ENCODE data around the gene RABEP2. TPM values are rescaled to one million over a fixed set of nuclear protein-coding genes. Genes with fewer than 3 reads are reported as not detected.

Gene RABEP2
- total and polyA plus RNA-seq, 2 experiments from 2014 or later, result 11.8 to 27.2 TPM

DNA sequence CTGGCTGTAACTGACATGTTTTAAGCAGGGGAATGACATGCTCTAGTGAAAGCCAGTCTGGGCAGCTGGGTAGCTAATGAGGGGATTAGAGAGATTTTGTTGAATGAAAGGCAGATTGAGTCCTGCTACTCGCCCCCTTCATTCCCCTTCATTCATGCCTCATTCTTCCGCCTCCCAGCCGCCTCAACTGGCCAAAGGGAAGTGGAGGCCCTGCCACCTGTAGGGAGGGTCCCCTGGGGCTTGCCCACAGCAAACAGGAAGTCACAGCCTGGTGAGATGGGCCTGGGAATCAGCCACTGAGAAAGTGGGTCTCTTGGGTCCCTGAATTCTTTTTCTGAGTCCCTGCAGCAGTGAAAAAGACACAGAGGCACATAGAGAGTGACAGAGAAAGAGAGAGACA, 5.6 kb upstream of the RABEP2 start:
- Histone ChIP-seq H3K4me3 (no peak overlapping the region), H3K4me2 (no peak overlapping the region), H3K36me3 (ENCODE audit: insufficient read depth) (no peaks in the 10 kb centered on the region), H3F3A (replicated peaks; ENCODE audit: low read depth) (peaks cover 9% of the 10 kb centered on the region; the same call in 1 of the 2 replicates), H3K27me3 (ENCODE audit: insufficient read depth) (0 out of 2 replicates have a peak, but pooled peaks cover 3% of the 10 kb centered on the region), H4K20me1 (replicated peaks; ENCODE audit: insufficient read depth) (no peaks in the 10 kb centered on the region), H3K79me2 (replicated peaks; ENCODE audit: insufficient read depth) (no peaks in the 10 kb centered on the region), H3K4me1 (ENCODE audit: insufficient read depth) (peaks cover 5% of the 10 kb centered on the region; the same call in 1 of the 2 replicates), H2AFZ (no peak overlapping the region), H3K27ac (ENCODE audit: low read depth) (no peak overlapping the region), H3K9me2 (ENCODE audit: insufficient read depth) (no peaks in the 10 kb centered on the region)
- Mint-ChIP-seq H3K27me3 (ENCODE audit: insufficient read depth, low read depth, poor library complexity) (peaks cover 11% of the 10 kb centered on the region), H3K27ac (0 out of 2 replicates have a peak overlapping the region, but pooled peaks have one; percentile 11), H3K36me3 (ENCODE audit: low read depth) (no peaks in the 10 kb centered on the region), H3K9me3 (no peaks in the 10 kb centered on the region), H3K4me3 (no peak overlapping the region; the same call in 2 of the 3 replicates), H3K4me1 (peaks cover 5% of the 10 kb centered on the region)
- TF ChIP-seq, protein P1, sequence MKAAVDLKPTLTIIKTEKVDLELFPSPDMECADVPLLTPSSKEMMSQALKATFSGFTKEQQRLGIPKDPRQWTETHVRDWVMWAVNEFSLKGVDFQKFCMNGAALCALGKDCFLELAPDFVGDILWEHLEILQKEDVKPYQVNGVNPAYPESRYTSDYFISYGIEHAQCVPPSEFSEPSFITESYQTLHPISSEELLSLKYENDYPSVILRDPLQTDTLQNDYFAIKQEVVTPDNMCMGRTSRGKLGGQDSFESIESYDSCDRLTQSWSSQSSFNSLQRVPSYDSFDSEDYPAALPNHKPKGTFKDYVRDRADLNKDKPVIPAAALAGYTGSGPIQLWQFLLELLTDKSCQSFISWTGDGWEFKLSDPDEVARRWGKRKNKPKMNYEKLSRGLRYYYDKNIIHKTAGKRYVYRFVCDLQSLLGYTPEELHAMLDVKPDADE (IDR thresholded peaks at IDR 0.05), result no peak
- TF ChIP-seq EZH2 (IDR thresholded peaks at IDR 0.05; ENCODE audit: low read depth, unreplicated experiment), result no peak
- TF ChIP-seq ZNF331 (CRISPR knock-in tag; IDR thresholded peaks at IDR 0.05; ENCODE audit: low read depth), result no peak
- no peak for TF ChIP-seq NANOG (IDR thresholded peaks at IDR 0.05; ENCODE audit: borderline replicate concordance)
- TF ChIP-seq CREB1 (CRISPR knock-in tag; IDR thresholded peaks at IDR 0.05; ENCODE audit: low read depth), result no peak
- no peak for TF ChIP-seq STAT1 (IDR thresholded peaks at IDR 0.05; ENCODE audit: unreplicated experiment)
- TF ChIP-seq POLR2AphosphoS5 (IDR thresholded peaks at IDR 0.05; ENCODE audit: low read depth), result no peak
- TF ChIP-seq, protein P2, sequence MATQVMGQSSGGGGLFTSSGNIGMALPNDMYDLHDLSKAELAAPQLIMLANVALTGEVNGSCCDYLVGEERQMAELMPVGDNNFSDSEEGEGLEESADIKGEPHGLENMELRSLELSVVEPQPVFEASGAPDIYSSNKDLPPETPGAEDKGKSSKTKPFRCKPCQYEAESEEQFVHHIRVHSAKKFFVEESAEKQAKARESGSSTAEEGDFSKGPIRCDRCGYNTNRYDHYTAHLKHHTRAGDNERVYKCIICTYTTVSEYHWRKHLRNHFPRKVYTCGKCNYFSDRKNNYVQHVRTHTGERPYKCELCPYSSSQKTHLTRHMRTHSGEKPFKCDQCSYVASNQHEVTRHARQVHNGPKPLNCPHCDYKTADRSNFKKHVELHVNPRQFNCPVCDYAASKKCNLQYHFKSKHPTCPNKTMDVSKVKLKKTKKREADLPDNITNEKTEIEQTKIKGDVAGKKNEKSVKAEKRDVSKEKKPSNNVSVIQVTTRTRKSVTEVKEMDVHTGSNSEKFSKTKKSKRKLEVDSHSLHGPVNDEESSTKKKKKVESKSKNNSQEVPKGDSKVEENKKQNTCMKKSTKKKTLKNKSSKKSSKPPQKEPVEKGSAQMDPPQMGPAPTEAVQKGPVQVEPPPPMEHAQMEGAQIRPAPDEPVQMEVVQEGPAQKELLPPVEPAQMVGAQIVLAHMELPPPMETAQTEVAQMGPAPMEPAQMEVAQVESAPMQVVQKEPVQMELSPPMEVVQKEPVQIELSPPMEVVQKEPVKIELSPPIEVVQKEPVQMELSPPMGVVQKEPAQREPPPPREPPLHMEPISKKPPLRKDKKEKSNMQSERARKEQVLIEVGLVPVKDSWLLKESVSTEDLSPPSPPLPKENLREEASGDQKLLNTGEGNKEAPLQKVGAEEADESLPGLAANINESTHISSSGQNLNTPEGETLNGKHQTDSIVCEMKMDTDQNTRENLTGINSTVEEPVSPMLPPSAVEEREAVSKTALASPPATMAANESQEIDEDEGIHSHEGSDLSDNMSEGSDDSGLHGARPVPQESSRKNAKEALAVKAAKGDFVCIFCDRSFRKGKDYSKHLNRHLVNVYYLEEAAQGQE (IDR thresholded peaks at IDR 0.05; ENCODE audit: unreplicated experiment), result no peak
- TF ChIP-seq, protein P3, sequence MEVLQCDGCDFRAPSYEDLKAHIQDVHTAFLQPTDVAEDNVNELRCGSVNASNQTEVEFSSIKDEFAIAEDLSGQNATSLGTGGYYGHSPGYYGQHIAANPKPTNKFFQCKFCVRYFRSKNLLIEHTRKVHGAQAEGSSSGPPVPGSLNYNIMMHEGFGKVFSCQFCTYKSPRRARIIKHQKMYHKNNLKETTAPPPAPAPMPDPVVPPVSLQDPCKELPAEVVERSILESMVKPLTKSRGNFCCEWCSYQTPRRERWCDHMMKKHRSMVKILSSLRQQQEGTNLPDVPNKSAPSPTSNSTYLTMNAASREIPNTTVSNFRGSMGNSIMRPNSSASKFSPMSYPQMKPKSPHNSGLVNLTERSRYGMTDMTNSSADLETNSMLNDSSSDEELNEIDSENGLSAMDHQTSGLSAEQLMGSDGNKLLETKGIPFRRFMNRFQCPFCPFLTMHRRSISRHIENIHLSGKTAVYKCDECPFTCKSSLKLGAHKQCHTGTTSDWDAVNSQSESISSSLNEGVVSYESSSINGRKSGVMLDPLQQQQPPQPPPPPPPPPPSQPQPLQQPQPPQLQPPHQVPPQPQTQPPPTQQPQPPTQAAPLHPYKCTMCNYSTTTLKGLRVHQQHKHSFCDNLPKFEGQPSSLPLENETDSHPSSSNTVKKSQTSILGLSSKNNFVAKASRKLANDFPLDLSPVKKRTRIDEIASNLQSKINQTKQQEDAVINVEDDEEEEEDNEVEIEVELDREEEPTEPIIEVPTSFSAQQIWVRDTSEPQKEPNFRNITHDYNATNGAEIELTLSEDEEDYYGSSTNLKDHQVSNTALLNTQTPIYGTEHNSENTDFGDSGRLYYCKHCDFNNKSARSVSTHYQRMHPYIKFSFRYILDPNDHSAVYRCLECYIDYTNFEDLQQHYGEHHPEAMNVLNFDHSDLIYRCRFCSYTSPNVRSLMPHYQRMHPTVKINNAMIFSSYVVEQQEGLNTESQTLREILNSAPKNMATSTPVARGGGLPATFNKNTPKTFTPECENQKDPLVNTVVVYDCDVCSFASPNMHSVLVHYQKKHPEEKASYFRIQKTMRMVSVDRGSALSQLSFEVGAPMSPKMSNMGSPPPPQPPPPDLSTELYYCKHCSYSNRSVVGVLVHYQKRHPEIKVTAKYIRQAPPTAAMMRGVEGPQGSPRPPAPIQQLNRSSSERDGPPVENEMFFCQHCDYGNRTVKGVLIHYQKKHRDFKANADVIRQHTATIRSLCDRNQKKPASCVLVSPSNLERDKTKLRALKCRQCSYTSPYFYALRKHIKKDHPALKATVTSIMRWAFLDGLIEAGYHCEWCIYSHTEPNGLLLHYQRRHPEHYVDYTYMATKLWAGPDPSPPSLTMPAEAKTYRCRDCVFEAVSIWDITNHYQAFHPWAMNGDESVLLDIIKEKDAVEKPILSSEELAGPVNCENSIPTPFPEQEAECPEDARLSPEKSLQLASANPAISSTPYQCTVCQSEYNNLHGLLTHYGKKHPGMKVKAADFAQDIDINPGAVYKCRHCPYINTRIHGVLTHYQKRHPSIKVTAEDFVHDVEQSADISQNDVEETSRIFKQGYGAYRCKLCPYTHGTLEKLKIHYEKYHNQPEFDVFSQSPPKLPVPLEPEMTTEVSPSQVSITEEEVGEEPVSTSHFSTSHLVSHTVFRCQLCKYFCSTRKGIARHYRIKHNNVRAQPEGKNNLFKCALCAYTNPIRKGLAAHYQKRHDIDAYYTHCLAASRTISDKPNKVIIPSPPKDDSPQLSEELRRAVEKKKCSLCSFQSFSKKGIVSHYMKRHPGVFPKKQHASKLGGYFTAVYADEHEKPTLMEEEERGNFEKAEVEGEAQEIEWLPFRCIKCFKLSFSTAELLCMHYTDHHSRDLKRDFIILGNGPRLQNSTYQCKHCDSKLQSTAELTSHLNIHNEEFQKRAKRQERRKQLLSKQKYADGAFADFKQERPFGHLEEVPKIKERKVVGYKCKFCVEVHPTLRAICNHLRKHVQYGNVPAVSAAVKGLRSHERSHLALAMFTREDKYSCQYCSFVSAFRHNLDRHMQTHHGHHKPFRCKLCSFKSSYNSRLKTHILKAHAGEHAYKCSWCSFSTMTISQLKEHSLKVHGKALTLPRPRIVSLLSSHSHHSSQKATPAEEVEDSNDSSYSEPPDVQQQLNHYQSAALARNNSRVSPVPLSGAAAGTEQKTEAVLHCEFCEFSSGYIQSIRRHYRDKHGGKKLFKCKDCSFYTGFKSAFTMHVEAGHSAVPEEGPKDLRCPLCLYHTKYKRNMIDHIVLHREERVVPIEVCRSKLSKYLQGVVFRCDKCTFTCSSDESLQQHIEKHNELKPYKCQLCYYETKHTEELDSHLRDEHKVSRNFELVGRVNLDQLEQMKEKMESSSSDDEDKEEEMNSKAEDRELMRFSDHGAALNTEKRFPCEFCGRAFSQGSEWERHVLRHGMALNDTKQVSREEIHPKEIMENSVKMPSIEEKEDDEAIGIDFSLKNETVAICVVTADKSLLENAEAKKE (CRISPR knock-in tag; IDR thresholded peaks at IDR 0.05), result no peak
- TF ChIP-seq JUNB (IDR thresholded peaks at IDR 0.05; ENCODE audit: unreplicated experiment), result no peak
- TF ChIP-seq, protein P4, sequence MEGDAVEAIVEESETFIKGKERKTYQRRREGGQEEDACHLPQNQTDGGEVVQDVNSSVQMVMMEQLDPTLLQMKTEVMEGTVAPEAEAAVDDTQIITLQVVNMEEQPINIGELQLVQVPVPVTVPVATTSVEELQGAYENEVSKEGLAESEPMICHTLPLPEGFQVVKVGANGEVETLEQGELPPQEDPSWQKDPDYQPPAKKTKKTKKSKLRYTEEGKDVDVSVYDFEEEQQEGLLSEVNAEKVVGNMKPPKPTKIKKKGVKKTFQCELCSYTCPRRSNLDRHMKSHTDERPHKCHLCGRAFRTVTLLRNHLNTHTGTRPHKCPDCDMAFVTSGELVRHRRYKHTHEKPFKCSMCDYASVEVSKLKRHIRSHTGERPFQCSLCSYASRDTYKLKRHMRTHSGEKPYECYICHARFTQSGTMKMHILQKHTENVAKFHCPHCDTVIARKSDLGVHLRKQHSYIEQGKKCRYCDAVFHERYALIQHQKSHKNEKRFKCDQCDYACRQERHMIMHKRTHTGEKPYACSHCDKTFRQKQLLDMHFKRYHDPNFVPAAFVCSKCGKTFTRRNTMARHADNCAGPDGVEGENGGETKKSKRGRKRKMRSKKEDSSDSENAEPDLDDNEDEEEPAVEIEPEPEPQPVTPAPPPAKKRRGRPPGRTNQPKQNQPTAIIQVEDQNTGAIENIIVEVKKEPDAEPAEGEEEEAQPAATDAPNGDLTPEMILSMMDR (conservative IDR thresholded peaks at IDR 0.05; ENCODE audit: low read depth in 2 of 2), result no peak
- TF ChIP-seq EZH2phosphoT487 (IDR thresholded peaks at IDR 0.05; ENCODE audit: unreplicated experiment), result no peak
- no peak for TF ChIP-seq ZNF114 (CRISPR knock-in tag; IDR thresholded peaks at IDR 0.05)
- ATAC-seq, result no peak
- DNase-seq (ENCODE audit: low spot score), result no peak
